Measurements from ENCODE around the gene CDHR3. TPM values are rescaled to one million over a fixed set of nuclear protein-coding genes. Genes with fewer than 3 reads are reported as not detected.

CDHR3 gene
- total and polyA plus RNA-seq, 2 of the 8 experiments (the other 6 are each of a cell fraction or from before 2014, with no cell fraction given) = 6.4 to 6.8 TPM

DNA sequence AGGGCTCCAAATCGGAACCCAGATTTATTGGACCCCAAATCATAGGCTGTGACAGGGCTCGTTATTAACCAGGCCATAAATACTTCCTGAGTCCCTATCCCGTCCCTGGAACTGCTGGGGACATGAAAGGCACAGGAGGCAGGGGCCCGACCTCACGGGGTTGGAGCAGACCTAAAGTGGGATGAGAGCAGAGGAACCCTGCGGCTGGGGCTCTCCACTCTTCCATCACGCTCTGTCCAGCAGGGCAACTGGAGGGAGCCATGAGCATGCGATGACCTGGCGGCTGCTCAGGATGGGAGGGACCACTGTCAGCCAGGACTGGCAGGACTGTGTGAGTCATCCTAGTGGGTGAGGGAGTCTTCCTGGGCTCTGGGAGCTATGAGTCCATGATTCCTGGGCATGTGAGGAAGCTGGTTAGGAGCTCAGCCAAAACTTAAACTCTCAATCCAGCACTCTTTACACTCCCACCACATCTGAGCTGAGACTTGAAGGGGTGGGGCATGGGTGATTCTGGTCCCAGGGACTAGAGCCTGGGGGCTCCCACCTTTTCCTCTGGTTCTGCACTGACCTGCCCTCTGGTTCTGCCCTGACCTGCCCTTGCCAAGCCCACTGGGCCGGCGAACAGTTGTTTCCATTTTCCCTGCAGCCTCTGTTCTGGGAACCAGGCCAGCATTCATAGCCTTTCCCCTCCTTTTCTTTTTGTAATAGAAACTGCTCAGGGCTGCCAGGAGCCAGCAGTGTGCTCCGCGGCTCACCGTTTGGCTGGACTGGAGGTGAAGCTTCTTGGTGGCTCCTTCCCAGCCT, 101.9 kb downstream of the CDHR3 start:
- no peak for FAIRE-seq
- WGBS, 2 experiments (ENCODE audit: extremely low coverage in 1 of 2, insufficient coverage in 1 of 2, insufficient read length in 1 of 2, insufficient replicate concordance in 2 of 2, low coverage in 1 of 2, low lambda C conversion rate in 2 of 2, missing lambda C conversion rate in 1 of 2) = 87% methylated on average over 14 of the region's 14 CpGs; no CpG with 5 or more reads in 1 of the 2 experiments

More for the DNA sequence above, 101.9 kb downstream of the CDHR3 start:
- Histone ChIP-seq H3K27me3 (replicated peaks in 1 of 4; ENCODE audit: control insufficient read depth in 3 of 4, extremely low read depth in 1 of 4, insufficient read depth in 3 of 4, low read length in 3 of 4) (no peaks in the 10 kb centered on the region), H3K4ac (replicated peaks; ENCODE audit: insufficient read length, low read depth, low read length) (no peak overlapping the region), H2BK5ac (ENCODE audit: low read depth, low read length) (0 out of 2 replicates have a peak overlapping the region, but pooled peaks have one; percentile 16), H2BK12ac (ENCODE audit: low read depth, low read length) (0 out of 2 replicates have a peak overlapping the region, but pooled peaks have one; percentile 17), H3K23ac (ENCODE audit: insufficient read length) (no peak overlapping the region), H3K79me1 (ENCODE audit: low read depth, low read length) (no peaks in the 10 kb centered on the region), H2BK20ac (ENCODE audit: low read length) (no peak overlapping the region), H2AK5ac (ENCODE audit: low read depth, low read length) (no peak overlapping the region), H3K4me1 (replicated peaks in 1 of 4; ENCODE audit: control insufficient read depth in 3 of 4, insufficient read depth in 4 of 4, low read length in 3 of 4) (peaks cover 0 to 6% (median 0%) of the 10 kb centered on the region in 4 experiments; a peak in 1 of 7 replicates), H4K5ac (ENCODE audit: insufficient read length, low read depth, low read length) (no peak overlapping the region), H3K56ac (replicated peaks; ENCODE audit: insufficient read length, low read depth, low read length) (no peak overlapping the region), H3K36me3 (ENCODE audit: control insufficient read depth in 2 of 4, insufficient read depth in 4 of 4, low read length in 3 of 4) (no peaks in the 10 kb centered on the region), H2BK120ac (replicated peaks; ENCODE audit: low read depth, low read length) (no peak overlapping the region), H3K79me2 (ENCODE audit: control insufficient read depth in 1 of 2, insufficient read depth in 2 of 2, low read length in 2 of 2) (no peaks in the 10 kb centered on the region), H2AFZ (ENCODE audit: low read length) (no peak overlapping the region), H4K91ac (replicated peaks; ENCODE audit: insufficient read length, low read length) (peak overlapping the region; percentile 46), H3K14ac (ENCODE audit: insufficient read length) (no peak overlapping the region), H3K18ac (ENCODE audit: extremely low read depth, low read length) (peak overlapping the region; percentile 29; the same call in 1 of the 2 replicates), H4K20me1 (replicated peaks in 1 of 2; ENCODE audit: control insufficient read depth in 1 of 2, insufficient read depth in 2 of 2, low read length in 2 of 2) (no peaks in the 10 kb centered on the region), H3K9me3 (ENCODE audit: insufficient read depth in 2 of 2, low read depth in 1 of 2, low read length in 1 of 2) (peaks cover 4 to 5% of the 10 kb centered on the region in 2 experiments; a peak in 2 of 4 replicates), H3K4me2 (ENCODE audit: insufficient read depth in 1 of 2, low read depth in 2 of 2, low read length in 2 of 2) (no peak overlapping the region), H3K9ac (replicated peaks in 1 of 4; ENCODE audit: extremely low read depth in 1 of 4, low read depth in 3 of 4, low read length in 3 of 4) (no peak overlapping the region), H4K8ac (ENCODE audit: extremely low read depth, insufficient read depth, low read length) (no peak overlapping the region), H3K23me2 (ENCODE audit: low read depth, low read length) (no peaks in the 10 kb centered on the region), H3K4me3 (ENCODE audit: extremely low read depth in 1 of 4, insufficient read depth in 2 of 4, low read depth in 3 of 4, low read length in 4 of 4) (no peak overlapping the region), H3K27ac (ENCODE audit: low read depth, low read length) (no peak overlapping the region), H2BK15ac (ENCODE audit: low read length) (no peak overlapping the region)
- ChIA-PET CTCF (ENCODE audit: partially characterized antibody) (interaction anchor here (1.0 to 13.0 kb wide), 6 partner anchors 8 to 100 kb away, joined by 3 to 154 read pairs (median 4); no protein-coding TSS in a partner anchor), POLR2A (ENCODE audit: partially characterized antibody) (no interaction called here)
- no peak for DNase-seq (ENCODE audit: low read depth in 1 of 2, low spot score in 2 of 2)
- no peak for TF ChIP-seq TBP (IDR thresholded peaks at IDR 0.05; ENCODE audit: low read depth, low read length)
- no peak for TF ChIP-seq ATF3 (IDR thresholded peaks at IDR 0.05; ENCODE audit: insufficient read depth, low read depth, low read length)
- TF ChIP-seq KDM5A (IDR thresholded peaks at IDR 0.05; ENCODE audit: low read length) = no peak
- no peak for TF ChIP-seq EZH2 (IDR thresholded peaks at IDR 0.05; ENCODE audit: low read depth, low read length, severe bottlenecking)
